Stimulated activated naive CD4-positive, alpha-beta T cell (primary cell): ENCODE measurements around the gene IQSEC3.

Source experiments
- DNase-seq, 6 experiments: peaks; one replicate each; lab custom pipeline; 2025; lab: John Stamatoyannopoulos, UW

IQSEC3 gene

GRCh38 chr12:80681-81190 is 14.2 kb downstream of the IQSEC3 start:
- DNase-seq: no peak

GRCh38 chr12:82740-83139 is 16.2 kb downstream of the IQSEC3 start:
- no peak for DNase-seq

- DNase-seq: no peak
Observed at GRCh38 chr12:84056-84455, 17.5 kb downstream of the IQSEC3 start.

GRCh38 chr12:85191-85666 is 18.7 kb downstream of the IQSEC3 start:
- DNase-seq: no peak

- no peak for DNase-seq
Observed at GRCh38 chr12:87315-87714, 20.7 kb downstream of the IQSEC3 start.

- no peak for DNase-seq
Observed at GRCh38 chr12:87856-88255, 21.3 kb downstream of the IQSEC3 start.

GRCh38 chr12:89653-90052 is 23.1 kb downstream of the IQSEC3 start:
- DNase-seq: no peak

- DNase-seq: no peak
Observed at GRCh38 chr12:91213-91612, 24.6 kb downstream of the IQSEC3 start.

GRCh38 chr12:93266-94005 is 26.9 kb downstream of the IQSEC3 start:
- no peak for DNase-seq

- DNase-seq: no peak
Observed at GRCh38 chr12:96543-96942, 30.0 kb downstream of the IQSEC3 start.

GRCh38 chr12:98924-99352 is 32.4 kb downstream of the IQSEC3 start:
- DNase-seq: no peak

- no peak for DNase-seq
Observed at GRCh38 chr12:99605-100004, 33.0 kb downstream of the IQSEC3 start.

- DNase-seq: no peak
Observed at GRCh38 chr12:101969-102878, 35.7 kb downstream of the IQSEC3 start.

- no peak for DNase-seq
Observed at GRCh38 chr12:102879-103168, 36.3 kb downstream of the IQSEC3 start.

- no peak for DNase-seq
Observed at GRCh38 chr12:103169-103981, 36.8 kb downstream of the IQSEC3 start.

- peak in 3 of 6 experiments; percentile 19 to 26 (median 23) for DNase-seq
Observed at GRCh38 chr12:104551-105081, 38.0 kb downstream of the IQSEC3 start.

GRCh38 chr12:105696-106095 is 39.1 kb downstream of the IQSEC3 start:
- no peak for DNase-seq

- no peak for DNase-seq
Observed at GRCh38 chr12:106118-106591, 39.6 kb downstream of the IQSEC3 start.

- DNase-seq: no peak
Observed at GRCh38 chr12:108594-108993, 42.0 kb downstream of the IQSEC3 start.

GRCh38 chr12:109446-109845 is 42.9 kb downstream of the IQSEC3 start:
- DNase-seq: no peak

- no peak for DNase-seq
Observed at GRCh38 chr12:109872-110271, 43.3 kb downstream of the IQSEC3 start.
